Measurements from ENCODE around the gene UBA1. TPM values are rescaled to one million over a fixed set of nuclear protein-coding genes. Genes with fewer than 3 reads are reported as not detected.

Gene UBA1
- total and polyA plus RNA-seq, 2 of the 8 experiments (the other 6 are each of a cell fraction or from before 2014, with no cell fraction given): 313 to 458 TPM

DNA sequence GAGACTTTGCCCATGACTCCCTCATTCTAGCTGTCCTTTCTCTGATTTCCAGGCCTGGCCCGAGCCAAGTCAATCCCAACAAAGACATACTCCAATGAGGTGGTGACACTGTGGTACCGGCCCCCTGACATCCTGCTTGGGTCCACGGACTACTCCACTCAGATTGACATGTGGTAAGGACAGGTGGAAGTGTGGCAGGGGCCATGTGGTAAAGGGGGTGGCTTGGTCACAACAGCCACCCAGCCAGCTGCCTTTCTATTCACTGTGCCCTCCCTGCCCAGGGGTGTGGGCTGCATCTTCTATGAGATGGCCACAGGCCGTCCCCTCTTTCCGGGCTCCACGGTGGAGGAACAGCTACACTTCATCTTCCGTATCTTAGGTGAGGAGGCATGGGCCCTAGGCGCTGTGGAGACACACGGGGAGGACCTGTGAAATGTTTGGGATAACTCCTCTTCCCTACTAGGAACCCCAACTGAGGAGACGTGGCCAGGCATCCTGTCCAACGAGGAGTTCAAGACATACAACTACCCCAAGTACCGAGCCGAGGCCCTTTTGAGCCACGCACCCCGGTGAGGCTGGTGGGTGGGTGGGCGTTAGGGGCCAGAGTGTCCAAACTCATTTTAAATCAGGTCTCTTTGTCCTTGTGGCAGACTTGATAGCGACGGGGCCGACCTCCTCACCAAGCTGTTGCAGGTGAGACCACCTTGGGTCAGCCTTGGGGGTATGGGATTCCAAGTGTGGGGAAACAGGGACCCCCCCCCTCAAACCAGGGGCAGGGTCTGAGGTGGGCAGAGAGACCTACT is 33.1 kb downstream of the UBA1 start:
- Histone ChIP-seq H2AK5ac (ENCODE audit: low read depth, low read length) (no peak overlapping the region), H4K20me1 (replicated peaks in 1 of 2; ENCODE audit: control insufficient read depth in 1 of 2, insufficient read depth in 2 of 2, low read length in 2 of 2) (peaks cover 0 to 10% of the 10 kb centered on the region in 2 experiments), H3K27me3 (replicated peaks in 1 of 4; ENCODE audit: control insufficient read depth in 3 of 4, extremely low read depth in 1 of 4, insufficient read depth in 3 of 4, low read length in 3 of 4) (no peaks in the 10 kb centered on the region), H2BK120ac (replicated peaks; ENCODE audit: low read depth, low read length) (no peak overlapping the region), H3K36me3 (ENCODE audit: control insufficient read depth in 2 of 4, insufficient read depth in 4 of 4, low read length in 3 of 4) (peaks cover 9 to 61% (median 38%) of the 10 kb centered on the region in 4 experiments; a peak in 7 of 8 replicates), H3K4me2 (ENCODE audit: insufficient read depth in 1 of 2, low read depth in 2 of 2, low read length in 2 of 2) (no peak overlapping the region), H3K79me2 (ENCODE audit: control insufficient read depth in 1 of 2, insufficient read depth in 2 of 2, low read length in 2 of 2) (peaks cover 0 to 6% of the 10 kb centered on the region in 2 experiments; a peak in 1 of 4 replicates), H3K23ac (ENCODE audit: insufficient read length) (no peak overlapping the region), H3K4me3 (ENCODE audit: extremely low read depth in 1 of 4, insufficient read depth in 2 of 4, low read depth in 3 of 4, low read length in 4 of 4) (no peak overlapping the region), H2AFZ (ENCODE audit: low read length) (no peak overlapping the region), H3K23me2 (ENCODE audit: low read depth, low read length) (no peaks in the 10 kb centered on the region), H2BK12ac (ENCODE audit: low read depth, low read length) (no peak overlapping the region), H3K18ac (ENCODE audit: extremely low read depth, low read length) (no peak overlapping the region), H2BK5ac (ENCODE audit: low read depth, low read length) (no peak overlapping the region), H3K4ac (replicated peaks; ENCODE audit: insufficient read length, low read depth, low read length) (no peak overlapping the region), H3K79me1 (ENCODE audit: low read depth, low read length) (no peaks in the 10 kb centered on the region; the same call in 1 of the 2 replicates), H2BK15ac (ENCODE audit: low read length) (no peak overlapping the region), H3K9me3 (ENCODE audit: insufficient read depth in 2 of 2, low read depth in 1 of 2, low read length in 1 of 2) (no peaks in the 10 kb centered on the region), H4K5ac (ENCODE audit: insufficient read length, low read depth, low read length) (no peak overlapping the region), H2BK20ac (ENCODE audit: low read length) (no peak overlapping the region), H3K9ac (replicated peaks in 1 of 4; ENCODE audit: extremely low read depth in 1 of 4, low read depth in 3 of 4, low read length in 3 of 4) (no peak overlapping the region), H3K27ac (ENCODE audit: low read depth, low read length) (no peak overlapping the region), H4K91ac (replicated peaks; ENCODE audit: insufficient read length, low read length) (no peak overlapping the region), H3K4me1 (replicated peaks in 1 of 4; ENCODE audit: control insufficient read depth in 3 of 4, insufficient read depth in 4 of 4, low read length in 3 of 4) (no peaks in the 10 kb centered on the region), H4K8ac (ENCODE audit: extremely low read depth, insufficient read depth, low read length) (no peak overlapping the region; the same call in 1 of the 2 replicates), H3K14ac (ENCODE audit: insufficient read length) (no peak overlapping the region), H3K56ac (replicated peaks; ENCODE audit: insufficient read length, low read depth, low read length) (no peak overlapping the region)
- ChIA-PET CTCF (ENCODE audit: partially characterized antibody) (no interaction called here), POLR2A (ENCODE audit: partially characterized antibody) (interaction anchor here (0.6 to 2.2 kb wide), 3 partner anchors 11 to 157 kb away, joined by 3 to 7 read pairs (median 3); no protein-coding TSS in a partner anchor)
- WGBS, 2 experiments (ENCODE audit: extremely low coverage in 1 of 2, insufficient coverage in 1 of 2, insufficient read length in 1 of 2, insufficient replicate concordance in 2 of 2, low coverage in 1 of 2, low lambda C conversion rate in 2 of 2, missing lambda C conversion rate in 1 of 2): 87% methylated on average over 16 of the region's 19 CpGs; no CpG with 5 or more reads in 1 of the 2 experiments
- no peak for TF ChIP-seq RBBP5 (IDR thresholded peaks at IDR 0.05; ENCODE audit: borderline replicate concordance, low read depth, low read length)
- TF ChIP-seq, protein P1, sequence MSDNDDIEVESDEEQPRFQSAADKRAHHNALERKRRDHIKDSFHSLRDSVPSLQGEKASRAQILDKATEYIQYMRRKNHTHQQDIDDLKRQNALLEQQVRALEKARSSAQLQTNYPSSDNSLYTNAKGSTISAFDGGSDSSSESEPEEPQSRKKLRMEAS (IDR thresholded peaks at IDR 0.05): no peak
- DNase-seq (ENCODE audit: low read depth in 1 of 2, low spot score in 2 of 2) (no peak), FAIRE-seq (no peak)

All from H1 (cell line).